Peyer's patch (tissue), 4 donors: ENCODE measurements around the gene ADCY2.

Source experiments
- CTCF ChIP-seq, 6 experiments: fragments of 450-650 bp in 4 of 6; fragments of 200-600 bp in 2 of 6; sonication (generic) in 1 of 6; IDR thresholded peaks; one replicate each; pipeline ENCODE4 v1.5.1; 2017 to 2019; ENCODE audit warnings: antibody characterized with exemption in 6 of 6, mild to moderate bottlenecking in 3 of 6, moderate library complexity in 1 of 6
- POLR2A ChIP-seq, 2 donors: fragments of 450-650 bp; IDR thresholded peaks; one replicate each; pipeline ENCODE4 v1.5.1; 2017; ENCODE audit warnings: antibody characterized with exemption in 2 of 2, mild to moderate bottlenecking in 2 of 2, moderate library complexity in 2 of 2

- TF ChIP-seq POLR2A (IDR thresholded peaks at IDR 0.05) (no peak), CTCF (IDR thresholded peaks at IDR 0.05) (no peak)
These were observed 321.8 kb downstream of the ADCY2 start for GRCh38 chr5:7717691-7718090.
